ENCODE measurements around the gene NEURL2.
A peak's percentile ranks its signal among the peaks of the same experiment; 100 is the strongest.
"Not testable (repeated sequence)": the region's sequence is repeated elsewhere in the genome, so short reads cannot be mapped to it uniquely, and the experiment has no call there.

Gene NEURL2

DNA sequence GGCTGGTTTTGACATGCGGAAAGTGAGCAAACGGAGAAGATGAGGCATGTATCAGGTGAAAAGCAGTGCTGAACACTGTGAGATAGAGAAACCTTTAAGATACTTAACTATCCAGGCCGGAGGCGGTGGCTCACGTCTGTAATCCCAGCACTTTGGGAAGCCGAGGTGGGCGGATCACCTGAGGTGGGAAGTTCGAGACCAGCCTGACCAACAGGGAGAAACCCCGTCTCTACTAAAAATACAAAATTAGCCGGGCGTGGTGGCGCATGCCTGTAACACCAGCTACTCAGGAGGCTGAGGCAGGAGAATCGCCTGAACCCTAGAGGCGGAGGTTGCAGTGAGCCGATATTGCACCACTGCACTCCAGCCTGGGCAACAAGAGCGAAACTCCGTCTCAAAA, 40.7 kb upstream of the NEURL2 start:
- not testable (repeated sequence) for H3K27ac ChIP-seq (replicated peaks; ENCODE audit: low read length); H3K23ac ChIP-seq (ENCODE audit: low read depth, low read length, poor library complexity); H3K14ac ChIP-seq (ENCODE audit: low read length); H3K9me3 ChIP-seq (replicated peaks in 1 of 2; ENCODE audit: control insufficient read depth in 2 of 2, insufficient read depth in 1 of 2, low read depth in 1 of 2, low read length in 2 of 2); H3K27me3 ChIP-seq (ENCODE audit: control insufficient read depth in 3 of 3, insufficient read depth in 3 of 3, low read depth in 1 of 3, low read length in 3 of 3); H2AFZ ChIP-seq (ENCODE audit: low read length); H2BK15ac ChIP-seq (ENCODE audit: low read length); DNase-seq (ENCODE audit: low spot score); H3K9ac ChIP-seq (ENCODE audit: low read depth, low read length, poor library complexity); H2BK12ac ChIP-seq (ENCODE audit: low read length); H2BK5ac ChIP-seq (ENCODE audit: low read length); H2AK5ac ChIP-seq (ENCODE audit: low read depth, low read length); H4K8ac ChIP-seq (ENCODE audit: low read depth, low read length); H3K4me2 ChIP-seq (ENCODE audit: insufficient read depth, low read length, poor library complexity, severe bottlenecking); H3K79me1 ChIP-seq (ENCODE audit: low read depth, low read length); H2BK120ac ChIP-seq (ENCODE audit: low read depth, low read length); H3K4ac ChIP-seq (ENCODE audit: low read length); H4K91ac ChIP-seq (ENCODE audit: low read depth, low read length, poor library complexity); H3K4me3 ChIP-seq (ENCODE audit: low read length in 2 of 2); H3K18ac ChIP-seq (ENCODE audit: low read length)
- WGBS, 2 donors (ENCODE audit: extremely low coverage in 2 of 2, insufficient read length in 2 of 2, insufficient replicate concordance in 1 of 2) = no CpG with 5 or more reads among the region's 17 CpGs
- Histone ChIP-seq H3K4me1 (ENCODE audit: control insufficient read depth in 2 of 2, insufficient read depth in 1 of 2, low read depth in 1 of 2, low read length in 2 of 2) (peaks cover 4 to 15% of the 10 kb centered on the region in 2 donors), H3K36me3 (replicated peaks in 1 of 2; ENCODE audit: control insufficient read depth in 2 of 2, insufficient read depth in 2 of 2, low read length in 2 of 2) (peaks cover 0 to 15% of the 10 kb centered on the region in 2 donors)

DNA sequence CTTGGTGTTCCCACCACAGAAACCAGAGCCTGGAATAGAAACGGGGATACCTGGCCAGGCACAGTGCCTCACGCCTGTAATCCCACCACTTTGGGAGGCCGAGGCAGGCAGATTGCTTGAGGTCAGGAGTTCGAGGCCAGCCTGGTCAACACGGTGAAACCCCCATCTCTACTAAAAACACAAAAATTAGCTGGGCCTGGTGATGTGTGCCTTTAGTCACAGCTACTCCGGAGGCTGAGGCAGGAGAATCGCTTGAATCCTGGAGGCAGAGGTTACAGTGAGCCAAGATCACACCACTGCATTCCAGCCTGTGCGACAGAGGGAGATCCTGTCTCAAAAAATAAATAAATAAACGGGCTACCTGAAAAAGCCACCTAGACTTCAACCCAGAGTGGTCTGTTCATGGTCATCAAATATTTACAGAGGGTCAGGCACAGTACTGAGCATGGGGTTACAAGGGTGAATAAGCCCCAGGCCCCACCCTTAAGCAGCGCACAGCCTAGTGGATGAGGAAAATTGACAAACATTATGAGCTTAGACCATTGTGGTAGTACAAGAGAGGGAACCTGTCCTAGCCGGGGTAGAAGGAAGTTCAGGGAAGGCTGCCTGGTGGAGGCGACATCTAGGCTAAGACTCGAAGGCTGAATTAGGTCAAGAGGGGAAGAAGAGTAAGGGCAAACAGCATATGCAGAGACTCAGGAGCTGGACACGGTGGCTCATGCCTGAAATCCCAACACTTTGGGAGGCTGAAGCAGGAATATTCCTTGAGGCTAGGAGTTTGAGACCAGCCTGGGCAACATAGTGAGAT, 36.3 kb upstream of the NEURL2 start:
- H3K23ac ChIP-seq (ENCODE audit: low read depth, low read length, poor library complexity) = no peak overlapping the region
- H2BK120ac ChIP-seq (ENCODE audit: low read depth, low read length) = no peak overlapping the region
- no peak overlapping the region for H3K4me3 ChIP-seq (ENCODE audit: low read length in 2 of 2)
- no peak overlapping the region for H4K8ac ChIP-seq (ENCODE audit: low read depth, low read length)
- no peak overlapping the region for H3K27ac ChIP-seq (replicated peaks; ENCODE audit: low read length)
- H3K27me3 ChIP-seq (ENCODE audit: control insufficient read depth in 3 of 3, insufficient read depth in 3 of 3, low read depth in 1 of 3, low read length in 3 of 3) = no peaks in the 10 kb centered on the region
- no peak overlapping the region for H3K18ac ChIP-seq (ENCODE audit: low read length)
- WGBS, 2 donors (ENCODE audit: extremely low coverage in 2 of 2, insufficient read length in 2 of 2, insufficient replicate concordance in 1 of 2) = no CpG with 5 or more reads among the region's 14 CpGs
- no peak overlapping the region for H2AFZ ChIP-seq (ENCODE audit: low read length)
- no peak overlapping the region for H2BK12ac ChIP-seq (ENCODE audit: low read length)
- no peak overlapping the region for H2AK5ac ChIP-seq (ENCODE audit: low read depth, low read length)
- no peak overlapping the region for H2BK15ac ChIP-seq (ENCODE audit: low read length)
- H3K4me2 ChIP-seq (ENCODE audit: insufficient read depth, low read length, poor library complexity, severe bottlenecking) = no peak overlapping the region
- no peaks in the 10 kb centered on the region for H3K79me1 ChIP-seq (ENCODE audit: low read depth, low read length)
- H3K9ac ChIP-seq (ENCODE audit: low read depth, low read length, poor library complexity) = no peak overlapping the region
- no peak overlapping the region for H3K14ac ChIP-seq (ENCODE audit: low read length)
- no peak overlapping the region for H2BK5ac ChIP-seq (ENCODE audit: low read length)
- peaks cover 2 to 9% of the 10 kb centered on the region in 2 donors for H3K4me1 ChIP-seq (ENCODE audit: control insufficient read depth in 2 of 2, insufficient read depth in 1 of 2, low read depth in 1 of 2, low read length in 2 of 2)
- DNase-seq (ENCODE audit: low spot score) = no peak
- H3K9me3 ChIP-seq (replicated peaks in 1 of 2; ENCODE audit: control insufficient read depth in 2 of 2, insufficient read depth in 1 of 2, low read depth in 1 of 2, low read length in 2 of 2) = no peaks in the 10 kb centered on the region
- H3K36me3 ChIP-seq (replicated peaks in 1 of 2; ENCODE audit: control insufficient read depth in 2 of 2, insufficient read depth in 2 of 2, low read length in 2 of 2) = peaks cover 0 to 4% of the 10 kb centered on the region in 2 donors
- H4K91ac ChIP-seq (ENCODE audit: low read depth, low read length, poor library complexity) = no peak overlapping the region
- H3K4ac ChIP-seq (ENCODE audit: low read length) = no peak overlapping the region

DNA sequence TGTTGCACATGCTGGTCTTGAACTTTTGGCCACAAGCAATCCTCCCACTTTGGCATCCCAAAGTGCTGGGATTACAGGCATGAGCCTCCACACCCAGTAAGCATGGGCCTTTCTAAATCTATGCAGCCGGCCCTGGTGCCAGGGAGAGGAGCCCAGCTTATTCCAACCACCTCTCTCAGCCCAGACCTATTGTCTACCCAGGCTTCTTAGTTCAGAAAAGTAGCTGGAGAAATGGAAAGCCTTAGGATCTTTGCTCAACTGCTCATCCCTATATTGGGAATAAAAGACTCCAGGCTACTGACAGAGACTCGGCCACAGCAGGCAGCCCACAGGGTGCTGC, 35.7 kb upstream of the NEURL2 start:
- no CpG with 5 or more reads among the region's 2 CpGs for WGBS, 2 donors (ENCODE audit: extremely low coverage in 2 of 2, insufficient read length in 2 of 2, insufficient replicate concordance in 1 of 2)
- H3K4me2 ChIP-seq (ENCODE audit: insufficient read depth, low read length, poor library complexity, severe bottlenecking) = no peak overlapping the region
- H3K4me3 ChIP-seq (ENCODE audit: low read length in 2 of 2) = no peak overlapping the region
- no peak overlapping the region for H3K4ac ChIP-seq (ENCODE audit: low read length)
- no peaks in the 10 kb centered on the region for H3K9me3 ChIP-seq (replicated peaks in 1 of 2; ENCODE audit: control insufficient read depth in 2 of 2, insufficient read depth in 1 of 2, low read depth in 1 of 2, low read length in 2 of 2)
- no peak overlapping the region for H3K23ac ChIP-seq (ENCODE audit: low read depth, low read length, poor library complexity)
- no peaks in the 10 kb centered on the region for H3K79me1 ChIP-seq (ENCODE audit: low read depth, low read length)
- no peak overlapping the region for H2AFZ ChIP-seq (ENCODE audit: low read length)
- no peak overlapping the region for H2BK5ac ChIP-seq (ENCODE audit: low read length)
- H3K18ac ChIP-seq (ENCODE audit: low read length) = no peak overlapping the region
- DNase-seq (ENCODE audit: low spot score) = no peak
- no peak overlapping the region for H2BK120ac ChIP-seq (ENCODE audit: low read depth, low read length)
- H3K27ac ChIP-seq (replicated peaks; ENCODE audit: low read length) = no peak overlapping the region
- H3K9ac ChIP-seq (ENCODE audit: low read depth, low read length, poor library complexity) = no peak overlapping the region
- H2BK12ac ChIP-seq (ENCODE audit: low read length) = no peak overlapping the region
- no peaks in the 10 kb centered on the region for H3K27me3 ChIP-seq (ENCODE audit: control insufficient read depth in 3 of 3, insufficient read depth in 3 of 3, low read depth in 1 of 3, low read length in 3 of 3)
- no peak overlapping the region for H2BK15ac ChIP-seq (ENCODE audit: low read length)
- no peaks in the 10 kb centered on the region for H3K36me3 ChIP-seq (replicated peaks in 1 of 2; ENCODE audit: control insufficient read depth in 2 of 2, insufficient read depth in 2 of 2, low read length in 2 of 2)
- H3K4me1 ChIP-seq (ENCODE audit: control insufficient read depth in 2 of 2, insufficient read depth in 1 of 2, low read depth in 1 of 2, low read length in 2 of 2) = peaks cover 2 to 9% of the 10 kb centered on the region in 2 donors
- H4K8ac ChIP-seq (ENCODE audit: low read depth, low read length) = no peak overlapping the region
- H4K91ac ChIP-seq (ENCODE audit: low read depth, low read length, poor library complexity) = no peak overlapping the region
- no peak overlapping the region for H2AK5ac ChIP-seq (ENCODE audit: low read depth, low read length)
- no peak overlapping the region for H3K14ac ChIP-seq (ENCODE audit: low read length)

DNA sequence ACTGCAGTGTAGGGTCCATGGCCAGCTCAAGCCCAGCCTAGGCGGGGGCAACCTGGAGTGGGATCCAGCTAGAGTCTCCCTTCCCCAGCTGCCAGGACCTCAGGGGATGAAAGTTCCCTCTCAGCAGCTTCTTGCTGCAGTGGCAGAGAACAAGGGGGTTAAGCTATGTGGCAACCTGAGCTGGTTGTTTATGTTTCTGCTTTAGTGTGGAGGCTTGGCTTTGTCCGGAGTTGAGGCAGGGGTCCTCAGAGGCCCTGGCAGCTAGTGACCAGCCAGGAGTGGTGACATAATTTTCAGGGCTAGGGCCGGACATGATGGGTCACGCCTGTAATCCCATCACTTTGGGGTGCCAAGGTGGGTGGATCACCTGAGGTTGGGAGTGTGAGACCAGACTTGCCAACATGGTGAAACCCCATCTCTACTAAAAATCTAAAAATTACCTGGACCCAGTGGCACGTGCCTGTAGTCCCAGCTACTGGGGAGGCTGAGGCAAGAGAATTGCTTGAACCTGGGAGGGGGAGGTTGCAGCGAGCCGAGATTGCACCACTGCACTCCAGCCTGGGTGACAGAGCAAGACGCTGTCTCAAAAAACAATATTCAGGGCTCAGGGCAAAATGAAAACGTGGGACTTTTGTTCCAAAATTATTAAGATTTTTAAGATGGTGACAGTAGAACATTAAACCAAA, 35.0 kb upstream of the NEURL2 start:
- peaks cover 0 to under 1% (median 0%) of the 10 kb centered on the region in 3 experiments for H3K27me3 ChIP-seq (ENCODE audit: control insufficient read depth in 3 of 3, insufficient read depth in 3 of 3, low read depth in 1 of 3, low read length in 3 of 3)
- no peak overlapping the region for H3K4me3 ChIP-seq (ENCODE audit: low read length in 2 of 2)
- H2BK12ac ChIP-seq (ENCODE audit: low read length) = no peak overlapping the region
- peak overlapping the region; percentile 47 for H3K27ac ChIP-seq (replicated peaks; ENCODE audit: low read length)
- no peak overlapping the region for H4K91ac ChIP-seq (ENCODE audit: low read depth, low read length, poor library complexity)
- no peak overlapping the region for H2BK15ac ChIP-seq (ENCODE audit: low read length)
- H3K4me1 ChIP-seq (ENCODE audit: control insufficient read depth in 2 of 2, insufficient read depth in 1 of 2, low read depth in 1 of 2, low read length in 2 of 2) = peaks cover 2 to 9% of the 10 kb centered on the region in 2 donors
- WGBS, 2 donors (ENCODE audit: extremely low coverage in 2 of 2, insufficient read length in 2 of 2, insufficient replicate concordance in 1 of 2) = no CpG with 5 or more reads among the region's 9 CpGs
- H2BK5ac ChIP-seq (ENCODE audit: low read length) = no peak overlapping the region
- no peak overlapping the region for H3K4me2 ChIP-seq (ENCODE audit: insufficient read depth, low read length, poor library complexity, severe bottlenecking)
- no peak overlapping the region for H3K9ac ChIP-seq (ENCODE audit: low read depth, low read length, poor library complexity)
- DNase-seq (ENCODE audit: low spot score) = no peak
- H2AFZ ChIP-seq (ENCODE audit: low read length) = peak overlapping the region; percentile 25
- H2AK5ac ChIP-seq (ENCODE audit: low read depth, low read length) = no peak overlapping the region
- no peak overlapping the region for H4K8ac ChIP-seq (ENCODE audit: low read depth, low read length)
- no peak overlapping the region for H2BK120ac ChIP-seq (ENCODE audit: low read depth, low read length)
- H3K36me3 ChIP-seq (replicated peaks in 1 of 2; ENCODE audit: control insufficient read depth in 2 of 2, insufficient read depth in 2 of 2, low read length in 2 of 2) = no peaks in the 10 kb centered on the region
- no peaks in the 10 kb centered on the region for H3K79me1 ChIP-seq (ENCODE audit: low read depth, low read length)
- no peak overlapping the region for H3K14ac ChIP-seq (ENCODE audit: low read length)
- peak overlapping the region; percentile 76 for H3K23ac ChIP-seq (ENCODE audit: low read depth, low read length, poor library complexity)
- H3K9me3 ChIP-seq (replicated peaks in 1 of 2; ENCODE audit: control insufficient read depth in 2 of 2, insufficient read depth in 1 of 2, low read depth in 1 of 2, low read length in 2 of 2) = no peaks in the 10 kb centered on the region
- H3K4ac ChIP-seq (ENCODE audit: low read length) = no peak overlapping the region
- peak overlapping the region; percentile 59 for H3K18ac ChIP-seq (ENCODE audit: low read length)

Data from neuronal stem cell (in vitro differentiated cells).